GM12865 (cell line): Measurements from ENCODE around the gene PTPRM.

Source experiments
- DNase-seq: peaks from one replicate; pipeline ENCODE4 v3.0.0; 2010; ENCODE audit warnings: low read depth
- H3K4me3 ChIP-seq: 2 replicates; pipeline ENCODE4 v1.5.1; 2011; ENCODE audit warnings: mild to moderate bottlenecking, low read depth, low read length, control low read depth
- TF ChIP-seq, protein P1 (sequence below): IDR thresholded peaks from 2 replicates; pipeline ENCODE4 v1.5.1; 2011; ENCODE audit warnings: low read length, control low read depth, low read depth, inconsistent platforms; ENCODE audit not compliant: insufficient read depth; ENCODE audit errors: missing control alignments

The PTPRM gene

DNA sequence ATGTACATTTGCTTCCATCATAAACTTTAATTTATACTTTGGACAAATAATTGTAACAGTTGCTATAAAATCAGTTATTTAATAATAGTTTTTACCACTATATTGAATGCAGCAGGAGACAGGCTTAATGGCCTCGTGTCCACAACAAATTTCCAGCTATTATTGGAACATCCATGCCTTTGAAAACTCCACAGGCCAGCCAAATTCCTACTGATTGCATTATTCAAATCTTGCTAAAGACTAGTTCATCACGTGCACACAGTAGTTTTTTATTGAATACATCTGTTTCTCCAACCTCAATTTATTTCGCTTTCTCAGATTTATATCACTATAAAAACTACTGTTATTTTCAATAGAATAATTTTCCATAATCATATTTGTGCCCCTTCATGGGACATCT, 18.4 kb upstream of the PTPRM start:
- no peak overlapping the region for H3K4me3 ChIP-seq
- TF ChIP-seq, protein P1, sequence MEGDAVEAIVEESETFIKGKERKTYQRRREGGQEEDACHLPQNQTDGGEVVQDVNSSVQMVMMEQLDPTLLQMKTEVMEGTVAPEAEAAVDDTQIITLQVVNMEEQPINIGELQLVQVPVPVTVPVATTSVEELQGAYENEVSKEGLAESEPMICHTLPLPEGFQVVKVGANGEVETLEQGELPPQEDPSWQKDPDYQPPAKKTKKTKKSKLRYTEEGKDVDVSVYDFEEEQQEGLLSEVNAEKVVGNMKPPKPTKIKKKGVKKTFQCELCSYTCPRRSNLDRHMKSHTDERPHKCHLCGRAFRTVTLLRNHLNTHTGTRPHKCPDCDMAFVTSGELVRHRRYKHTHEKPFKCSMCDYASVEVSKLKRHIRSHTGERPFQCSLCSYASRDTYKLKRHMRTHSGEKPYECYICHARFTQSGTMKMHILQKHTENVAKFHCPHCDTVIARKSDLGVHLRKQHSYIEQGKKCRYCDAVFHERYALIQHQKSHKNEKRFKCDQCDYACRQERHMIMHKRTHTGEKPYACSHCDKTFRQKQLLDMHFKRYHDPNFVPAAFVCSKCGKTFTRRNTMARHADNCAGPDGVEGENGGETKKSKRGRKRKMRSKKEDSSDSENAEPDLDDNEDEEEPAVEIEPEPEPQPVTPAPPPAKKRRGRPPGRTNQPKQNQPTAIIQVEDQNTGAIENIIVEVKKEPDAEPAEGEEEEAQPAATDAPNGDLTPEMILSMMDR: no peak
- no peak for DNase-seq

DNA sequence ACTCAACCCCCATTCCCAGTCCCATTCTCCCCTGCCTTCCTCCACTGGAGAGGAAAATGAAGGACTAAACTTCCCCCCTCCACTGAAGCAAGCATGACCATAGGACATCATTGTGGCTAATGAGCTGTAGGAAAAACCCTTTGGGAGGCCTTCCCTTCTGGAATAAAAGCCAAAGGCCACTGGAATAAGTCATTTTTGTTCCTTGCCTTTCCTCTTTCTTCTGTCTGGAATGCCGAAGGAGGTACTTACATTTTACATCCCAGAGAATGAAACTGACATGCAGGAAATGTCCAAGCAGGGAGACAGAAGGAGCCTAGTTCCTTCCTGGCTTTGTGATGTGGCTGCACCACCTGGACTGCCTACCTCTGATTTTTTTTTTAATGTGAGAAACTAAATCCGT, 9.1 kb upstream of the PTPRM start:
- TF ChIP-seq, protein P1: no peak
- no peak overlapping the region for H3K4me3 ChIP-seq

DNA sequence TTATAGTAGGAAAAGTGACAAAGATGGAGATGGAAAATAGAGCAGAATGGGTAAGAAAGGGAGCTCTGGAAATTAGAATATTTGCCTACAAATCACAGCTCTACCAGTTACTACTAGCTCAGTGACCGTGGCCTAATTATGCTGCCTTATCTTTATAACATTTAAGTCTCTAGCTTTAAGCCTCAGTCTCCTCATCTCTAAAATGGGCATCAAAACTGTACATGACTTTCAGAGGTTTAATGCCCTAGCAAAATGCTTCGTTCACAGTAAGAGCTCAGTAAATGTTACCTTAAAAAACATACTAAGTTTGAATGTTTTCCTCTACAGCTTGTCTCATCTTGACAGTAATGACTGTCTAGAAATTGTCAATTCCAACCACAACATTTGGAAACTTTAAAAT, 8.3 kb upstream of the PTPRM start:
- H3K4me3 ChIP-seq: no peak overlapping the region
- TF ChIP-seq, protein P1: no peak
- no peak for DNase-seq

More for the DNA sequence above, 9.1 kb upstream of the PTPRM start:
- DNase-seq: no peak

DNA sequence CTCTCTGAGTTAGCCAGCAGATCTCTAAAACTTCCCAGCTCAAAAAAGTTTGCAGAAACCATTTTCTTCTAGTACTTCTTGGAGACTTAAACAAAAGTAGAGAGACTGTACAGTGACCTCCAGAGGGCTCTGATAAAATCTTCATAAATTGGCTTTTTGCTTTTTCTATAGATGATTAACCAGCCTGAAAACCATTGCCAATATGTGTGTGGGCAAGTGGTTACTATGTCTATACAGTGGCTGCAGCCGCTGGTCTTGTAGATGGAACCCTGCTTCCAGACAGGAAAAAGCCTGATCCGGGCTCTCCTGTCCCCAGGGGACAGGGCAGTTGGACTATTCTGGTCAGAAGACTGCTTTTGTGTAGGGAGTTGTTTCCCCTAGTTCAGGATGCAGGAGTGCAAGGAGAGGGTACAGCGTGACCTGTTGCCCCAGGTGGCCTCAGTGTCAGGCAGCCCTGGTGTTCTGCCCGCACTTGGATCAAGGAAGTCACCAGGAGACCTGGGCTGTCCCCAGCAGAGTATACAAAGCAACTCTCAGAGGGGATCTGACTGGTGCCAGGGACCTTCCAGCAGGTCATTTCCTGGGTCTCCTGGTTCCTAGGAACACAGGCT, 7.3 kb upstream of the PTPRM start:
- TF ChIP-seq, protein P1: no peak
- no peak overlapping the region for H3K4me3 ChIP-seq
- DNase-seq: no peak

DNA sequence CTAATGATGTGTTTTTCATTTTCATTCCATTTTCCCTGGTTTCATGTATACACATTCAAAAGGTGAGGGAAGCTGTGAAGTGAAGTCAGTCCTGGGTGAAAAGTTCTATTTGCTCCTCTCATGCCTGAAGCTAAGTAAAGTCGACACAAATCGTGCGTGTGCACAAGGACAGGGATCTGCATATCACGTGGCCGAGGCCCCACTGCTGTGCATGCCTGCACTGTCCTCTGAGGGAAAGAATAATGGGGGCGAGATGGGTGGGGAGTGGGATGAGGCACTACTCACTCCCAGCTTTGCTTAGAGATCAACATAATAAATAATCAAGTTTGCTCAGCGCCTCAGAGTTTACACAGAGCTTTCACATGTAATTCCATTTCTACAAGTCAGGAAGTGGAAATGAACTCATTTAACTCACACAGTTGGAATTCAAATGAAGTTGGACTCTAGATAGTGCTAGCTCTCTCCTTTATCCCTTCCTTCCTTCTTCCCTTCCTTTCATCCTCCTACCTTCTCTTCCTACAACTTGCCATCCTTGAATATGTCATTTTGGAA, 5.1 kb upstream of the PTPRM start:
- H3K4me3 ChIP-seq: no peak overlapping the region
- TF ChIP-seq, protein P1: no peak
- DNase-seq: no peak

DNA sequence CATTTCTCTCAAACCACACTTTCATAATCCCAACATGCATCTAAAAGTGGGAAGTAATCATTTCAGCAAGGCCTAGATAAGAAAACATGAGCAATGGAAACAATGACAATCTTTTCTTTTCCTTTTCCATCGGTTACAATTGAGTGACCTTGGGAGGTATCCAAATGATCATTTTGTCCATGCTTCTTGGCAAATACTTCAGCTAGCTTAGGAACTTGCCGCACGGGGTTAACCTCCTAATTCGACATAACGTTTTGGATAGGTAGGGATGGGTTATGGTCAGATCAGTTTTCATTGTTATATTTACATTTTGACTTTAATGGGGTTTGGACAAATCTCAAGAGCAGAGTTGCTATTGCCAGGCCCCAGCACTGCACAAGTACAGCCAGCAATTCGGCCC, 4.6 kb upstream of the PTPRM start:
- DNase-seq: no peak
- TF ChIP-seq, protein P1: no peak

DNA sequence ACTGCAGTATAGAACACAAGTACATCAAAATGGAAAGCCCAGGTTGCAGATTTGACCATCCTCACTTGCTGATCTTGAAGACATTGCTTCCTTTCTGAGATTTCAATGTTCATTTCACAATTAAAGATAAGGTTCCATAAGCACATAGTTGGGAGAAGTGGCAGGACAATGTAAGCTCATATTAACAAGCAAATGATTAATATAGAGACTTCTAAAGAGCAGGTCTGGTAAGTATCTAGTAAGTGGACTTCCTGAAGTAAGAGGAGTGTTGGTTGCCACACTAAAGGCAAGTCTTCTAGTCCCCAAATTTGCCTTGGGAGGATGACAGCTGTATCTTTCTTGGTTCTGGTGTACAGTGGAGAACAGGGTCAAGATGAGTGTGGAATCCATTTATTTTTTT, 1.4 kb upstream of the PTPRM start:
- TF ChIP-seq, protein P1: no peak
- H3K4me3 ChIP-seq: no peak overlapping the region
- no peak for DNase-seq

More for the DNA sequence above, 4.6 kb upstream of the PTPRM start:
- no peak overlapping the region for H3K4me3 ChIP-seq
